ENCODE results near the gene FAM200C.

DNA sequence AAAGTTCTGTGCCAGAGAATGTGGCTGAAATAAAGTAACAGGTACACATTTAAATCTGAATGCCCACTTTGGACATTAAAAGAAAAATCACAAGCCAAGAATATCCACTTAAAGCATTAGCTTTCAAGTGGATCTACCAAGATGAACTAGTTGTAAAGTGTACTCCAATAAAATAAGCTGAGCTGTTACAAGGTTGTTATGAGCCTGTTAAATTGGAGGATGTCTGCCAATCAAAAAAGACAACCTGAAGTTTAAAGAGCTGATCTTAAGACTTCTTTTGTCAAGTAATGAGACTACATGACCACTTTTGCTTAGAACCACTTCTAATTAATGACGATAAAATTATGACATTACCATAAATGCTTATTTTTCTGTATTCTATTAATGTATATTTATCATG lies 2.4 kb downstream of the FAM200C start:
- TF ChIP-seq EP300 (IDR thresholded peaks at IDR 0.05) (no peak), CTCF (IDR thresholded peaks at IDR 0.05) (no peak), POLR2A (IDR thresholded peaks at IDR 0.05; ENCODE audit: low read depth) (no peak), POLR2AphosphoS5 (IDR thresholded peaks at IDR 0.05) (no peak)

Measured in esophagus muscularis mucosa (tissue), 4 donors.